Measurements from ENCODE around the gene MTG2.

DNA sequence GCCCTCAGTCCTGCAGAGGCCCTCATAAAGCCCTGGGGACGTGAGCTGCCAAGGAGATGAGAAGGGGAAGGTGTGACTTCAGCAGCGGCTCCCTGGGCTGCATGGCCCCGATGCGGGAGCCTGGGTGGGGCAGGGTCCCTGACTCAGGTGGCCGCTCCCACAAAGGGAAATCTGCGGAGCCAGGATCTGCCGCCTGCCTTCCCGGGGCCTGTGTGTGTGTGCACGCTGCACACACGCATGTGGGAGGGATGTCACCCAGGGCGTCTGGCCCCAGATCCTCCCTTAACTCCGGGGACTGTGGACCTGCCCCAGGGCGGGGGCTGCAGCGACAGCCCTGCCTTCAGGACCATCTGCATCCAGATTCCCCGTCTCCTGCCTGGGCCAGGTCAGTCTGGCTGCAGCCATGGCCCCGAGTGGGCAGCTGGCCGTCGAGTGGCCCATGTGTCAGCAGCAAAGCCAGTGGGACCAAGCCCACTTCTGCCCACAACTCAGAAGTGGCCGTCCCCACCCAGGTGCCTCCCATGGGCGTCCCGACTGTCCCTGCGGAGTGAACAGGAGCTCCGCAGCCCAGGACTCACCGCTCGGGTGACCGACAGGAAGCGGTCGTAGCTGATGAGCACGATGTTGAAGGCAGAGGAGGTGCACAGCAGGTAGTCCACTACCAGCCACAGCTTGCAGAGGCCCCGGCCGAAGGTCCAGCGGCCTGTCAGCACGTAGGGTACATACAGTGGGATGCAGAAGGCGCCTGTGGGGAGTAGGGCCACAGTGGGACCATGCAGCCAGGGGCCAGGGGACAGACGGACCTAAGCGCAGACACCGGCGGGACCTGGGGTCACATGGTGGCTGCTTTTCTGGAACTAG lies 35.3 kb downstream of the MTG2 start:
- TF ChIP-seq BHLHE40 (IDR thresholded peaks at IDR 0.05; ENCODE audit: borderline replicate concordance in 1 of 2, low read depth in 2 of 2, low read length in 1 of 2) (no peak), TARDBP (IDR thresholded peaks at IDR 0.05; ENCODE audit: borderline replicate concordance) (no peak), EZH2 (IDR thresholded peaks at IDR 0.05; ENCODE audit: borderline replicate concordance, control insufficient read depth, low read depth, low read length) (no peak), HCFC1 (IDR thresholded peaks at IDR 0.05; ENCODE audit: low read length) (no peak), CEBPB (IDR thresholded peaks at IDR 0.05; ENCODE audit: borderline replicate concordance in 1 of 2, low read depth in 2 of 2, low read length in 2 of 2) (no peak), ESRRA (IDR thresholded peaks at IDR 0.05; ENCODE audit: low read length) (no peak)
- TF ChIP-seq, protein P1, sequence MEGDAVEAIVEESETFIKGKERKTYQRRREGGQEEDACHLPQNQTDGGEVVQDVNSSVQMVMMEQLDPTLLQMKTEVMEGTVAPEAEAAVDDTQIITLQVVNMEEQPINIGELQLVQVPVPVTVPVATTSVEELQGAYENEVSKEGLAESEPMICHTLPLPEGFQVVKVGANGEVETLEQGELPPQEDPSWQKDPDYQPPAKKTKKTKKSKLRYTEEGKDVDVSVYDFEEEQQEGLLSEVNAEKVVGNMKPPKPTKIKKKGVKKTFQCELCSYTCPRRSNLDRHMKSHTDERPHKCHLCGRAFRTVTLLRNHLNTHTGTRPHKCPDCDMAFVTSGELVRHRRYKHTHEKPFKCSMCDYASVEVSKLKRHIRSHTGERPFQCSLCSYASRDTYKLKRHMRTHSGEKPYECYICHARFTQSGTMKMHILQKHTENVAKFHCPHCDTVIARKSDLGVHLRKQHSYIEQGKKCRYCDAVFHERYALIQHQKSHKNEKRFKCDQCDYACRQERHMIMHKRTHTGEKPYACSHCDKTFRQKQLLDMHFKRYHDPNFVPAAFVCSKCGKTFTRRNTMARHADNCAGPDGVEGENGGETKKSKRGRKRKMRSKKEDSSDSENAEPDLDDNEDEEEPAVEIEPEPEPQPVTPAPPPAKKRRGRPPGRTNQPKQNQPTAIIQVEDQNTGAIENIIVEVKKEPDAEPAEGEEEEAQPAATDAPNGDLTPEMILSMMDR (IDR thresholded peaks at IDR 0.05 in 2 of 3, conservative IDR thresholded peaks at IDR 0.05 in 1 of 3; ENCODE audit: control insufficient read depth in 2 of 3, extremely low read depth in 1 of 3, insufficient read depth in 1 of 3, low read depth in 3 of 3, low read length in 3 of 3) = no peak
- TF ChIP-seq, protein P2, sequence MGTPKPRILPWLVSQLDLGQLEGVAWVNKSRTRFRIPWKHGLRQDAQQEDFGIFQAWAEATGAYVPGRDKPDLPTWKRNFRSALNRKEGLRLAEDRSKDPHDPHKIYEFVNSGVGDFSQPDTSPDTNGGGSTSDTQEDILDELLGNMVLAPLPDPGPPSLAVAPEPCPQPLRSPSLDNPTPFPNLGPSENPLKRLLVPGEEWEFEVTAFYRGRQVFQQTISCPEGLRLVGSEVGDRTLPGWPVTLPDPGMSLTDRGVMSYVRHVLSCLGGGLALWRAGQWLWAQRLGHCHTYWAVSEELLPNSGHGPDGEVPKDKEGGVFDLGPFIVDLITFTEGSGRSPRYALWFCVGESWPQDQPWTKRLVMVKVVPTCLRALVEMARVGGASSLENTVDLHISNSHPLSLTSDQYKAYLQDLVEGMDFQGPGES (IDR thresholded peaks at IDR 0.05) = no peak
- TF ChIP-seq, protein P3, sequence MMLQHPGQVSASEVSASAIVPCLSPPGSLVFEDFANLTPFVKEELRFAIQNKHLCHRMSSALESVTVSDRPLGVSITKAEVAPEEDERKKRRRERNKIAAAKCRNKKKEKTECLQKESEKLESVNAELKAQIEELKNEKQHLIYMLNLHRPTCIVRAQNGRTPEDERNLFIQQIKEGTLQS (IDR thresholded peaks at IDR 0.05; ENCODE audit: borderline replicate concordance, extremely low read depth, low read depth, low read length) = no peak

All from GM12878 (cell line).